ENCODE results near the gene NT5C3B.
"Not testable (repeated sequence)": the region's sequence is repeated elsewhere in the genome, so short reads cannot be mapped to it uniquely, and the experiment has no call there.

The NT5C3B gene

DNA sequence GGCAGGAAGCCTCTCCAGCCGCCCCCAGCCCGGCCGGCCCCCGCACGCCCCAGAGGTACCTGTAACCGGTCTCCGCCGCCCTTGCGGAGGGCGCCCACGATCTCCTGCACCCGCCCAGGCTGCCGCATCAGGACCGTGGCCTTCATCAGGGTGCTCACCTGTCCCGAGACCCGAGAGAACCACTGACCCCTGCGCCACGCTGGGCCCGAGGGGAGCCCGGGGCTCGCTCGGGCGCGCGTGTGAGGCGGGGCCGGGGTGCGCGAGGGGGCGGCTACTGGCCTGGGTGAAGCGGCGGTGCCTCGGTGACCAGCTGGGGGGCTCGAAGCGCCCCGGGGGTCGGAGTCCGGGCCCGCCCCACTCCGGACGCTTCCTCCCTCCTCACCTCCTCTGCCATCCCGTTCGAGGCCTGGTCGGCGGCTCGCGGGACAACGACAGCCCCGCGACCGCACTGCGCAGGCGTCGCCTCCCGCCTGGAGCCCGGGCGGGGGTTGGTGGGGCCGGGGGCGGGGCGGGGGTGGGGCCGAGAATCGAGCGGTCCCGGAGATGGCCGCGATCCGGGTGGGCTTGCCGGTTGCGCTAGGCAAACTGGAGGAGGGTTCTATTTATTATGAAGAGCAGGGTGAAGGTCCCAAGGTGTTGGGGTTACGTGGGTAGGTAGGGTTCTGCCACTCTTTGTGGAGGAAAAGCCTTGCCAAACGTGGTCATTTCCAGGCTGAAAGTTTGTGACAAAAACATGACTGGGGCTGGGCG, at the start of gene NT5C3B:
Gene NT5C3B, minus strand, starts transcription at position 433 of the 750 bp plus-strand sequence. Its CDS starts 39 bp downstream, at position 394.
- peak in 2 of 3 donors; percentile 30 to 40 for DNase-seq (ENCODE audit: low read depth in 3 of 3, low spot score in 1 of 3)

DNA sequence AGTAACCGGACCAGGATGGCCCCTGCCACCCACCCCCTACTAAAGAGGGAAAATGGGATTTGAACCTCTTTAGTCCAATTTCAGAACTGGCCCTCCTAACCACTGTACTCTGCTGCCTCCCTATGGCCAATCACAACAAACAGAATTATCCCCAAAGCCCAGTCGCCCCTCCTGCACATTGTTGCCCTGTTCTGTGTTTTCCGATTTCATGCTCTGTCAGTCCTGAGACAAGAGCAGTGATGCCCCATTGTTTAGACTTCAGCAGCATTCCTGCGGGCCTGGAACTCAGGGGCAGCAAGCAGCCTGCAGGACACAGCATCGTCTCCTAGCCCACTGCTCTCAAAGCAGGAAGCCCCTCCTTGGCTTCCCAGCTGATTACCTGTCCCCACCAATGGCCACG, 49.7 kb upstream of the NT5C3B start:
- no peak for DNase-seq (ENCODE audit: low read depth in 3 of 3, low spot score in 1 of 3)

DNA sequence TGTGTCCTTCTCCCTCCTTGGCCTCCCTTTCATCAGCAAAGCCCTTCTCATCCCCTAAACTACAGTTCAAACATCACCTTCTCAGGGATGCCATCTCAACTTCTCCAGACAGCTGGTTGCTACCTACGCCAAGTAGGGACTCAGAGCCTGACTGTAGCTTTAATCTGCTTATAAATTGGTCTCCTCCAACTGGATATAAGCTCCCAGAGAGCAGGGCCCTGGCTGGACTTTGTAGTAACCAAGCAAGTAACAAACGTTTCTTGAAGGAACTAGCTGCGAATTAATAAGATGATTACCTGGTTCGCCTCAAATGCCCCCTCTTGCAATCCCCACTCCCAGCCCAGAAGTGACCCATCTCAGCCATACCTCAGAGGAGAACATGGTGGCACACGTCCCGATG, 46.7 kb upstream of the NT5C3B start:
- DNase-seq (ENCODE audit: low read depth in 3 of 3, low spot score in 1 of 3), result no peak

DNA sequence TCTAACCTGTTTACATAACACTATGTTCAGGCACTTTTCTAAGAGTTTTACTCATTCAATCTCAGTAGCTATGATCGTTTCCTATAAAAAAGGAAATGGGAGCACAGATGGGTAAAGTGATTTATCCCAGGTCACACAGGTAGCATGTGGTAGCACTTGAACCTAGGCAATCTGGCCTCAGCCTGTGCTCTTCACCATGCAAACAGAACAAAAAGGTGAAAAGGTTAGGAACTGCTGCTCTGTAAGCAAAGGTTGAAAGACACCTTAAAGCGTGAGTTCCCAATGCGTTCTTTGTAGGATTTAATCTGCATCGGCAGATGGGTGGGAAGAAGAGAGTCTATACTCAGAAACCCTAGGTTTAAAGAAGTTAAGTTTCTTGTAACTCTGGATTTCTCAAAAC, 44.1 kb upstream of the NT5C3B start:
- DNase-seq (ENCODE audit: low read depth in 3 of 3, low spot score in 1 of 3), result no peak

DNA sequence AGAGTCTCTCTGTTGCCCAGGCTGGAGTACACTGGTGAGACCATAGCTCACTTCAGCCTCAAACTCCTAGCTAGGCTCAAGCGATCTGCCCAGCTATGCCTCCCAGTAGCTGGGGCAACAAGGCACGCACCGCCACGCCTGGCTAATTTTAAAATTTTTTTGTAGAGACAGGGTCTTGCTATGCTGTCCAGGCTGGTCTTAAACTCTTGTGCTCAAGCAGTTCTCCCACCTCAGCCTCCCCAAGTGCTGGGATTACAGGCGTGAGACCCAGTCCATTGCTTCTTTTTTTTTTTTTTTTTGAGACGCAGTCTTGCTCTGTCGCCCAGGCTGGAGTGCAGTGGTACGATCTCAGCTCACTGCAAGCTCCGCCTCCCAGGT, 38.2 kb upstream of the NT5C3B start:
- DNase-seq (ENCODE audit: low read depth in 3 of 3, low spot score in 1 of 3), result not testable (repeated sequence)

DNA sequence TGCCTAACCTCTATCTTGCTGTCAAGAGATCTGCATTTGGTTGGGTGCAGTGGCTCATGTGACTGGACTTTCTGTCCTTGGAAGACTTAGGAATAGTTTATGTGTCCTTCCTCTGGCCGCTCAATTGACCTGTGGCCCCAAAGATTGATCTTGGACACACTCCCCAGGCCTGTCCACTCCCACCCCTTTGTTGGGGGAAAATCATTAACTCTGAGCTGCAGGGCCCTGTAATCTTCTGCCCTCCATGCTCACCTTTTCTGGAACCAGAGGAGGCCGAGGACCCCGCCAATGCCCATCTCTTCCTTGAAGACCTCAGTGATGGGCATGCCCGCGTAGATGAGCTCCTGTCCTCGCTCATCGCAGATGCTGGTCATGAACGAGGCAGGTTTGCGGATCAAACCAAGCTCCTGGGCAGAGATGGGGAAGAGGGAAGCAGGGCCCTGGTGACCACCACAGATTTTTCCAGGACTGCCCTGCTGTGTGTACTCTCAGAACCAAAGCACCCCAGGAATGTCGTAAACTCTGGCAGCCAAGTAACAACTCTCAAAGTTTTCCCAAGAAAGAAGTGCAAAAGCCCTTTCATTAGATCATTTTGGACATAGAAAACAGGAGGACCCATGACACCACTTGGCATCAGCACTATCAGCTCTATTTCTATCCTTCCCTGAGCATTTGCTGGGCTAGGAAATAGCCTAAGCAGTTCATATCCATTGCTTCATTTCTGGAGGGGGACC, 37.7 kb upstream of the NT5C3B start:
- DNase-seq (ENCODE audit: low read depth in 3 of 3, low spot score in 1 of 3), result no peak

DNA sequence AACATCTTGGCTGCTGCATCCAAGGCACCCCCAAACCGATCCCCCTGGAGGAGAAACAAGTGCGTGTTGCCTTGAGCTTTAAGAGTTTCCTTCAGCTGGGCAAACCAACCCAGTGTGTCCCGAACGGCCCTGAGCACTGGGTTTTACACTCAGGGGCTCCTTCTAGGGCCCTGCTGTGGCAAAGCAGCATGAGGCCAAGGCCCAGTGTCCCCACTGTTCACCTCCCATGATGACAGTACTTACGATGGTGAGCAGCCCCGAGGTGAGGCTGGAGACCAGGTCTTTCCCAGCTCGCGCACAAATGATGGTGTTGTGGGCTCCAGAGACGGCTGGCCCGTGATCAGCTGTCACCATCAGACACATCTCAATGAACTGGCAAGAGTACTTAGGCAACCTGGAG, 35.8 kb upstream of the NT5C3B start:
- DNase-seq (ENCODE audit: low read depth in 3 of 3, low spot score in 1 of 3), result no peak

DNA sequence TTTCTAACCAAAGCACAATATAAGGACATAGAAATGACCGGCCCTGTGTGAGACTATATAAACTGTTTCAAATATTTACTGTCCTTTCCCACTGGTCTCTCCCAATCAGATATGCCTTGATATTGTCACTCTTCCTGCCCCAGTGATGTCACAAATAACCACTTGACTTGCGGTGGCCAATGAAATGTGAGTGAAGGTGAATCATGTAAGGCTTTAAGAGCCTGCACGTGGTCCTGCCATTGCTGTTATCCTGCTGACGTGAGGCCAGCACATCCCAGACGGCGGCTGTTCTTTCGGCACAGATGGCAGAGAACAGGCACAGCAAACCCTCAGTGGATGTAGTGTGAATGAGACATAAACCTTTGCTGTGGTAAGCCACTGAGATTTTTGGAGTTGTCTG, 34.6 kb upstream of the NT5C3B start:
- DNase-seq (ENCODE audit: low read depth in 3 of 3, low spot score in 1 of 3), result no peak

DNA sequence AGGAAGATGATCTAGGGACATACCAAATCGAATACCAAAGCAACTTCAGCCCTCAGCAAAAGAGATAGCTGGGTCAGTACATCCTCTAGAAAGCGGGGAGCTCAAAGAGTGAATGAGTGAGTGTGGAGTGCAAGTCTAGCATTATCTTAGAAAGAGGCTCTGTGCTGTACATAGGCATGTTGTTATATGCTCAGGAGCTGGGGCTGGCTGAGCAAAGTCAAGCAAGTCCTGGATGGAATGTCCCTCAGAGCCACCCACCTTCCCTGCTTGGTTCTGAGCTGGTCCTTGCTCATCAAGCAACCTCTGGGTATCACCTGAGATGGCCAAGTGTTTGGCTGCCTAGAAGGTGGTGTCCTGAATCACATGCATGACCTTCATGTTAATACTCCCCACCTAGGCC, 34.1 kb upstream of the NT5C3B start:
- no peak for DNase-seq (ENCODE audit: low read depth in 3 of 3, low spot score in 1 of 3)

DNA sequence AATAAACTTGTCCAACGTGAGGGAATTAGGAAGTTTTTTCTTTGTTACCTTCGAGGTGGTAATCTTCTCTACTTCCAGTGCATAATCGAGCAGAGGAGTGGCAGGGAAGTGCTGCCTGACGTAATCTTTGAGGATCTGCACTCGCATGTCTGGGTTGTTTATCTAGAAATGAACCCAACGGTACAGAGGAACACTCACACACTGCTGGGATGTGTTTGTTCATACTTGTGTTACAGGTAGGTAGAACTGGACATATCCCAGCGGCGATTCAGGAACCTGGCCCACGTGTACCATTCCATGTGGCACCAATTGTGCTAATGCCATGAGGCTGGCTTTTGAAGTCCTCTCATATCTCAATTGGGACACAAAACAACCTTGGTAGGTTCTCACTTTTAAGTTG, 33.4 kb upstream of the NT5C3B start:
- DNase-seq (ENCODE audit: low read depth in 3 of 3, low spot score in 1 of 3), result no peak

DNA sequence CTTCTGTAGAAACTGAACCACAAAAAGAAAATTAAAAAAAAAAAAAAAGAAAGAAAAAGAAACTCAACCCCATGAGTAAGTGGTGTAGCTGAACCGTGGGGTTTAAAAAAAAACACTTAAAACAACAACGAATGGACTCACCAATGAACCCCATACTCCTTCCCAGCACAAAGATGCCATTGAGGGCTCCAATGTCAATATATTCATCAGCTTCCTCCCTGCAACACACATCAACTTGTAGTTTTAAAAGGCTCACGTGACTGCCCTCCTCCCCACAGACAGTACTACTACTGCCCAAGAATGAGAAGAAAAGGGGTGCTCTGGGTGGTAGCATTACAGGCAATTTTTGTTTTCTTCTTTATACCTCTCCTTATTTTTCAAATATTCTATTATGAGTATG, 32.5 kb upstream of the NT5C3B start:
- no peak for DNase-seq (ENCODE audit: low read depth in 3 of 3, low spot score in 1 of 3)

DNA sequence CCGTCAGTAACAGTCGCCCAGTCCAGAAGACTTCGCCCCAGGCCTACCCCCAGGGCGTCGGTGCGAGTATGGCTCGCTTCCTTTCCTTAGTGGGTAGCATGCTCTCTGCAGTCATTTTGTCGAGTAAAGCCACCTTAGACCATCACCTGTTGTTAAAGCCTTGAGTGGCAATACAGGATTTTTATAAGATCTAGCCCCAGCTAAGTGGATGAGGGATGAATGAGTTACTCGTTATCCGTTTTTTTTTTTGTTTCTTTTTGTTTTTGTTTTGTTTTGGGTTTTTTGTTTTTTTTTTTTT, 29.5 kb upstream of the NT5C3B start:
- no peak for DNase-seq (ENCODE audit: low read depth in 3 of 3, low spot score in 1 of 3)

DNA sequence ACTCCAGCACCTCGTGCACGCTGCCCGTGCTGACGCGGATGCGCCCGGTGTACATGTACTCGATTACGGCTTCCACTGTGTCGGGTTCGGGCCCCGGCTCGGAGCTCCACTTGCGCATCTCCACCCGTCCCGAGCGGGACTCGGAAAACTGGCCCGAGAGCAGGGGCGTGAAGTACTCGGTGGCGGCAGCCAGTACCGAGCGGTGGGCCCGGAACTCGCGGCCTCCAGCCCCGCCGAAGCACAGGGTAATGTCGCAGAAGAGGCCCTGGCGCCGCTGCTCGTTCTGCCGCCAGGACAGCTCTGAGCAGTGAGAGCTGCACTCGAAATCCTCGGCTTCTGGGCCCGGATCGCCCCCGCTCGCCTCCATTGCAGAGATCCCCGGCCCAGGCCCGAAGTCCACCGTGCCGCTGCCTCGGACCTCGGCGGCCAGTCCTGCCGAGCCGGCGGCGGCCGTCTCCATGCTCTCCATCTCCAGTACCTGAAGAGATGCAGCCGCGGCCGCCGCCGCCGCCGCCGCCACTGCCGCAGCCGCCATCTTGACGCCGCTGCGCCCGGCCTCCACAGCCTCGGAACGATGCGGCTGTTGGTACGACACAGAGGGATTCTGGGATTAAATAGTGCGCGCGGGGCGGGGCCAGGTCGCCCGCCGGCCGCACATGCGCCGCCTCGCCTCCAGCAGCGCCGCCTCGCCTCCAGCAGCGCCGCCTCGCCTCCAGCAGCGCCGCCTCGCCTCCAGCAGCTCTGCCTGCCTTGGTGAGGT, 29.0 kb upstream of the NT5C3B start, which contains the start of gene KLHL11:
Gene KLHL11, minus strand, starts transcription at position 588 of the 760 bp plus-strand sequence. Its CDS starts 53 bp downstream, at position 535.
- DNase-seq (ENCODE audit: low read depth in 3 of 3, low spot score in 1 of 3), result peak; percentile 63 to 80 (median 78)

DNA sequence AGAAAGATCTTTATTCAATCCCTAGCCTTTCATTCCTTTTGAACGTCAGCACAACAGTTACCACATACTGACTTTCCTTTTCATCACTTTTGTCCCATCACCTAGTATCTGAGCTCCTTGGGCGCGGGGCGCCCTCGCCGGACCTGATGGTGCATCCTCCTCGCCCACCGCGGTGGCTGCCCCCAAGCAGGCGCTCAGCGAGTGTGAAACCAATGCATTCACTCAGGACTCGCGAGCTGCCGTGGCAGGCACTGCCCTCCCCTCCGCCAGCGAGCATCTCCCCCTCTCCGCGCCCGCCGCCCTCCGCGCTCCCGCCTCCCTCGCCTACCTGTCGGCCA, 28.4 kb upstream of the NT5C3B start:
- no peak for DNase-seq (ENCODE audit: low read depth in 3 of 3, low spot score in 1 of 3)

DNA sequence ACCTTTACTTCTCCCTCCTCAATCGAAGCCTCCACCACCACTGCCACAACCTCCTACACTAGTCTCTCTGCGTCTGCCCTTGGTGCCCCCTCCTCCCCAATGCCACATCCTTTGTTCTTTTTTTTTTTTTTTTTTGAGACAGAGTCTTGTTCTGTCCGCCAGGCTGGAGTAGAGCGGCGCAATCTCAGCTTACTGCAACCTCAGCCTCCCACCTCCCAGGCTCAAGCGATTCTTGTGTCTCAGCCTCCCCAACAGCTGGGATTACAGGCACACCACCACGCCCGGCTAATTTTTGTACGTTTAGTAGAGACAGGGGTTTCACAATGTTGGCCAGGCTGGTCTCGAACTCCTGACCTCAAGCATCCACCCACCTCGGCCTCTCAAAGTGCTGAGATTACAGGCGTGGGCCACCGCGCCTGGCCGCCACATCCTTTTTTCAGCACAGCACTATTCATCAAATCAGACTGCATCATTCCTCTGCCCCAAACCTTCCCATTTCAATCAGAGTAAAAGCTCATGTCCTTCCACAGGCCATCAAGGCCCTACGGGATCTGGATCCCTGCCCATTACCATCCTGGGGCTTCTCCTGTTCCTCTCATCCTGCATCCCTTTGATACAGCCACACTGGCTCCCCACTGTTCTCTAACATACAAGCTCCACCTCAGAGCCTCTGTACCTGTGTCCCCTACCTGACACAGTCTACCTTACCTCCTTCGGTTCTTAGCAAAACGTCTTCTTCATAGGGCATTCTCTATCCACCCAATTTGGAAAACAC, 27.2 kb upstream of the NT5C3B start:
- DNase-seq (ENCODE audit: low read depth in 3 of 3, low spot score in 1 of 3), result no peak

DNA sequence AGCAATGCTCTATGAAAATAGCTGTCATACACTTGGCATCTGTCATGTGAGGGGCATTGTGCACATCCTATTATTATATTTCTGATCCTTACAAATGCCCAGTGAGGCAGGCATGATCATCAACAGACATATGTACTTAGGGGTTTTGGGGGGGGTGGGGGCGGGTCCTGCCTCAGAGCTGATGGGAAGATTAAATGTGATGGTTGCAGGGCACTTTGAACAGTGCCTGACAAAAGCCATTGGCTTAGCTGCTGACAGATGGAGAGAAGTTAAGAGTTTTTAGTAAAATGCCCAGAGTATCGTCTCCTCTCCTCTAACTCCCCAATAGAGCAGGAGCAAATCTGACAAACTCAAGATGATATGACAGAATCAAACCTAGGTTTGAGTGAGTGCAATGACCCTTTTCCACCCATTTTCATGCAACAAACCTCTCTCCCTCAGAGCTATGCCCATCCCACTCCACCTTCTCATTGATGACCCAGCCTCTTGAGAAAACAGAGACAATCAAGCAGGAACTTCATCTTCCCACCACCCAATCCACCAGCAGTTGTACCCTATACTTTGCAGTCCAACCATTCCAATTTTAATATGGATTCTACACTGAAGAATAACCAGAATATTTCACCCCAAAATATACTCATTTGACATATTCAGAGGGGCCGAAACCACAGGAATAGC, 24.4 kb upstream of the NT5C3B start:
- no peak for DNase-seq (ENCODE audit: low read depth in 3 of 3, low spot score in 1 of 3)

DNA sequence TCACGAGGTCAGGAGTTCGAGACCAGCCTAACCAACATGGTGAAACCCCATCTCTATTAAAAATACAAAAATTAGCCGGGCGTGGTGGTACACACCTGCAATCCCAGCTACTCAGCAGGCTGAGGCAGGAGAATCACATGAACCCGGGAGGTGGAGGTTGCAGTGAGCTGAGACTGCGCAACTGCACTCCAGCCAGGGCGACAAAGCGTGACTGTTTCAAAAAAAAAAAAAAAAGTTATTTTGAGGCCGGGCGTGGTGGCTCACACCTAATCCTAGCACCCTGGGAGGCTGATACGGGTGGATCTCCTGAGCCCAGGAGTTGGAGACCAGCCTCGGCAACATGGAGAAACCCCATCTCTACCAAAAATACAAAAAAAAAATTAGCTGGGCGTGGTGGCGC, 15.3 kb upstream of the NT5C3B start:
- not testable (repeated sequence) for DNase-seq (ENCODE audit: low read depth in 3 of 3, low spot score in 1 of 3)

DNA sequence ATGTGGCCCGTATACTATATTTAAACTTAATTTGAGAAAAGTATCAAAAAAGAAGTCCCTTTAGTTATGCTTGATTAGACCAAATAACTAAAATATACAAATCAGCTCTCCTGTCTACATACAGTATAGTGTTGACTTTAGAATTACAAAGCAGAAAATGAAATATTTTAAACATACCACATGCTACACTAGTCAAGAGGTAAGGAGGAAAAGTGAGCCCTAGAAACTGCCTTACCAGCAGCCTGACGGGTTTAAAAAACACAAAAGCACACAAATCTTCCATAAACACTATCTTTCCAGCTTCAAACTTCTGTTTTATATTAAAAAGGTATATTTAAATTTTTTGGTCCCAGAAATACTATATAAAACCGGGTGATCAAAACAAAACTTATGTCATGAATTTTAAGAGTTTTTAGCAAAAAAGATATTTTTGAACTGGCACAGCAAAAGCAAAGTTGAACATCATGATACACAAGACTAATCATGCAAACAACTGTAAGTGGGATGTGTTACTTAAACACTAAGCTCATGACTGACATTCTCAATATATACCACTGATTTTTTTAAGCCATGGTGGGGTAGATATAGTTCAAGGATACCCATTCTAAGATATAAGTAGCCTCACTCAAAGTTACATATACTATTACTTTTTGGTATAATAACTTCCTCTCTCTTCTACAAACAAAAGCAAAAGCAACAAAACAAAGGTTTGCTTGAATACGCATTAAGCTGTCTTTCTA, 13.4 kb upstream of the NT5C3B start:
- no peak for DNase-seq (ENCODE audit: low read depth in 3 of 3, low spot score in 1 of 3)

DNA sequence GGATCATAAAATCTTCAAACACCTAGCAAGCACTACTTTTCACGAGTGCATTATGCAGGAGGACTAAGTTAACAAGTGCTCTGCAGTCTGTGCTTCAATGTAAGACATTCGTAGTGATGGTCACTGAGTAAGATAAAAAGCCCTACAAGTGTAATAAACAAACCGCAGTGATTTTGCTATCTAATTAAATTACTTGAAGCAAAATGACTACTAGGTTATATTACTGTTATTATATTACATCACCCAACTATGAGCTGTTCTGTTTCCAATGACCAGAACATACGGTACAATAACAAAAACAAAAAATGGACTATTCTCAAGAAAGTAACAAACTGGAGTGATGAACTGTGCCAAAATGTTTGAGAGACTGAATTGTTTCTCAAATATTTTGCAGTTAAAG, 12.8 kb upstream of the NT5C3B start:
- DNase-seq (ENCODE audit: low read depth in 3 of 3, low spot score in 1 of 3), result no peak

DNA sequence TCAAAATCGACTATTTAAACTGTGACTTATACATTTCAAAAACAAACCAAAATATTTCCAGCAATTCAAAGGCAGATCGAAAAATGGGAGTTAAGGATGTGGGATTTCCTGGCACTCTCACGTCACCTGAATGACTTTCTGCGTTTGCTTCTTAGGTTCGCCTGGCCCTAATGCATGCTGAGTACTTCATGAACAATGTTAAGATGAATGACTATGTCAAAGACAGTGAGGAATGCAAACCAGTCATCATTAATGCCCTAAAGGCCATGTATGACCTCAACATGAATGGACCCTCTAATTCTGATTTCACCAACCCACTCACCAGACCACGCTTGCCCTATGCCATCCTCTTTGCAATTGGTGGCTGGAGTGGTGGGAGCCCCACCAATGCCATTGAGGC, 8.9 kb upstream of the NT5C3B start:
- DNase-seq (ENCODE audit: low read depth in 3 of 3, low spot score in 1 of 3), result no peak

All from stimulated activated CD4-positive, alpha-beta T cell treated with anti-CD3 and anti-CD28 coated beads, TNF-alpha, amount 100 ng/mL, for 1 hour (primary cell).